ENCODE measurements around the gene DLG2. TPM values are rescaled to one million over a fixed set of nuclear protein-coding genes. Genes with fewer than 3 reads are reported as not detected.

The DLG2 gene
- total RNA-seq, 4 donors from 2014 or later = 0.18 to 8.3 (median 2.5) TPM

- H3K36me3 ChIP-seq = no peaks in the 10 kb centered on the region
- no peak overlapping the region for H3K4me3 ChIP-seq
- H3K9me3 ChIP-seq = no peaks in the 10 kb centered on the region
- no peak for DNase-seq
- H3K4me1 ChIP-seq = no peaks in the 10 kb centered on the region
- H3K27ac ChIP-seq = no peak overlapping the region
- no peaks in the 10 kb centered on the region for H3K27me3 ChIP-seq
- no peak for TF ChIP-seq CTCF (IDR thresholded peaks at IDR 0.05)
- TF ChIP-seq POLR2A (IDR thresholded peaks at IDR 0.05) = no peak
Measured at GRCh38 chr11:84522331-84522730, 1104.8 kb downstream of the DLG2 start.

DNA sequence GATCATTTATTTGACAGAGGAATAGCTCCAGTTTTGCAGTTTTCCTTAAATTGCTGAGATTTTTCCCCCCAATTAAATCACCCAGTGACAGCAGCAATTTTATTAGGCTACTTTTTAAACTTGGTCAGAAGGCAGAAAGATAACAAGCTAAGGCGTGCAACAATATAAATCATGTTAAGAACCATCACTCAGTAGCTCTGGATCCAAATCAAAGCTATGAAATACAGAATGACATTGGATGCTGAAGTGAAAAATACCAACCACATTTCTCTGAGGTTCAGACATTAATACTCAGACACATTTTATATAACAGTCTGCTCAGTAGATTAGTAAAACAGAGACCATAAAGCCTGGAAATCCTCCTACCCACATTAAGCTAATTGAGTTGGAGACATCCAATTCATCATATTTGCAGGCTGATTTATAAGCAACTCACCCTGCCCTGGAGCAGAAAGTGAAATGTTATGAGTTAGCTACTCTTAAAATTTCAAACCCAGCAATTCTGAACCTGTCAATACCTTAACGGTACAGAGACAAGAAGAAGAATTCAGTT lies 1108.4 kb downstream of the DLG2 start:
- H3K27me3 ChIP-seq = no peaks in the 10 kb centered on the region
- H3K36me3 ChIP-seq = no peaks in the 10 kb centered on the region

GRCh38 chr11:84514436-84514835 lies 1112.7 kb downstream of the DLG2 start:
- TF ChIP-seq CTCF (IDR thresholded peaks at IDR 0.05) (no peak), POLR2A (IDR thresholded peaks at IDR 0.05) (no peak)
- H3K36me3 ChIP-seq = no peaks in the 10 kb centered on the region
- no peaks in the 10 kb centered on the region for H3K27me3 ChIP-seq
- H3K4me1 ChIP-seq = no peaks in the 10 kb centered on the region
- no peak for DNase-seq
- H3K9me3 ChIP-seq = no peaks in the 10 kb centered on the region
- H3K27ac ChIP-seq = no peak overlapping the region
- no peak overlapping the region for H3K4me3 ChIP-seq

More for the DNA sequence above, 1108.4 kb downstream of the DLG2 start:
- H3K4me1 ChIP-seq = no peaks in the 10 kb centered on the region
- no peak overlapping the region for H3K27ac ChIP-seq
- H3K9me3 ChIP-seq = no peaks in the 10 kb centered on the region
- no peak for TF ChIP-seq POLR2A (IDR thresholded peaks at IDR 0.05)
- TF ChIP-seq CTCF (IDR thresholded peaks at IDR 0.05) = no peak
- no peak for DNase-seq
- H3K4me3 ChIP-seq = no peak overlapping the region

- Histone ChIP-seq H3K4me3 (no peak overlapping the region), H3K27ac (no peak overlapping the region), H3K4me1 (no peaks in the 10 kb centered on the region), H3K36me3 (no peaks in the 10 kb centered on the region), H3K9me3 (no peaks in the 10 kb centered on the region), H3K27me3 (no peaks in the 10 kb centered on the region)
- no peak for DNase-seq
- TF ChIP-seq POLR2A (IDR thresholded peaks at IDR 0.05) (no peak), CTCF (IDR thresholded peaks at IDR 0.05) (no peak)
Measured at GRCh38 chr11:84503503-84503902, 1123.6 kb downstream of the DLG2 start.

GRCh38 chr11:84501750-84502149 lies 1125.4 kb downstream of the DLG2 start:
- no peaks in the 10 kb centered on the region for H3K4me1 ChIP-seq
- H3K36me3 ChIP-seq = no peaks in the 10 kb centered on the region
- H3K4me3 ChIP-seq = no peak overlapping the region
- H3K27ac ChIP-seq = no peak overlapping the region
- DNase-seq = no peak
- H3K27me3 ChIP-seq = no peaks in the 10 kb centered on the region
- TF ChIP-seq POLR2A (IDR thresholded peaks at IDR 0.05) (no peak), CTCF (IDR thresholded peaks at IDR 0.05) (no peak)
- no peaks in the 10 kb centered on the region for H3K9me3 ChIP-seq

DNA sequence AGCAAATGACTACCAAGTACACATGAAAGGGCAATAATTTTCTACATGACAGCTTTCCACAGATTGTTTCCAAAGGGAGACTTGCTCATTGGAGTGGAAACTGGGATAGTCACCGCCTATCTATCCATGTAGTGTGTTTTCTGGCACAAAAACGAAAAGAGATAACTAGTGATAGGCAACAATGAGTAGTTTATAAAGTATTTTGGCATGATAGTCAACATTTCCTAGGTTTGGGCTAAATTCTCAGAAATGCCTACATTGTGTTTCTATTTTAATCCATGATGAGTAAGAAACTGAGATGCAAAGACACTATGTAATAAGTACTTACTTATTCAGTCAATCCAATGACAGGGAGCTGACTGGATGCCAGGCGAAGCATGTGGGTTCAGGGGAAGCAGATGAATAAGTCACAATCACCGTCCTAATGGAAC lies 1129.1 kb downstream of the DLG2 start:
- Histone ChIP-seq H3K4me3 (no peak overlapping the region), H3K4me1 (no peaks in the 10 kb centered on the region), H3K9me3 (no peaks in the 10 kb centered on the region), H3K27ac (no peak overlapping the region), H3K27me3 (no peaks in the 10 kb centered on the region), H3K36me3 (no peaks in the 10 kb centered on the region)
- DNase-seq = no peak
- TF ChIP-seq POLR2A (IDR thresholded peaks at IDR 0.05) (no peak), CTCF (IDR thresholded peaks at IDR 0.05) (no peak)
